Ureter (tissue), 1 donor: Measurements from ENCODE around the gene DLST. TPM values are rescaled to one million over a fixed set of nuclear protein-coding genes. Genes with fewer than 3 reads are reported as not detected.
"Not testable (repeated sequence)": the region's sequence is repeated elsewhere in the genome, so short reads cannot be mapped to it uniquely, and the experiment has no call there.

ENCODE experiments used
- DNase-seq: peaks from one replicate; pipeline ENCODE4 v3.0.0-alpha.2; 2020; ENCODE audit warnings: low spot score
- total RNA-seq: library from RNA; stranded (reverse); gene quantifications from one replicate; pipeline ENCODE4 v1.2.4, GENCODE V29; 2023
- donor health status: DM: yes; HTN: yes; CAD: no.

Gene DLST
- total RNA-seq, 1 donor from 2014 or later, result 81.3 TPM

- no peak for DNase-seq
Measured at GRCh38 chr14:74917646-74918081, 35.9 kb downstream of the DLST start.

- DNase-seq, result no peak
Measured at GRCh38 chr14:74918380-74918779, 36.7 kb downstream of the DLST start.

GRCh38 chr14:74919421-74920165 lies 37.9 kb downstream of the DLST start:
- DNase-seq, result no peak

- no peak for DNase-seq
Measured at GRCh38 chr14:74920281-74920680, 38.6 kb downstream of the DLST start.

GRCh38 chr14:74921053-74921620 lies 39.4 kb downstream of the DLST start:
- DNase-seq, result no peak

GRCh38 chr14:74921987-74922751 lies 40.5 kb downstream of the DLST start:
- DNase-seq, result no peak

- DNase-seq, result peak; percentile 73
Measured at GRCh38 chr14:74922752-74923401, 41.2 kb downstream of the DLST start, which contains the start of gene RPS6KL1. Gene RPS6KL1, minus strand, starts transcription at chr14:74923260. Its CDS starts 1,719 bp downstream, at chr14:74921541.

GRCh38 chr14:74924061-74924460 lies 42.3 kb downstream of the DLST start:
- DNase-seq, result no peak

- no peak for DNase-seq
Measured at GRCh38 chr14:74927225-74927624, 45.5 kb downstream of the DLST start.

GRCh38 chr14:74929242-74929641 lies 47.5 kb downstream of the DLST start:
- no peak for DNase-seq

- DNase-seq, result not testable (repeated sequence)
Measured at GRCh38 chr14:74931744-74932143, 50.0 kb downstream of the DLST start.

- DNase-seq, result no peak
Measured at GRCh38 chr14:74932401-74932901, 50.7 kb downstream of the DLST start.

GRCh38 chr14:74932936-74933335 lies 51.2 kb downstream of the DLST start:
- not testable (repeated sequence) for DNase-seq

- no peak for DNase-seq
Measured at GRCh38 chr14:74934041-74934440, 52.3 kb downstream of the DLST start.

GRCh38 chr14:74934476-74935359 lies 53.0 kb downstream of the DLST start:
- no peak for DNase-seq

GRCh38 chr14:74935360-74935680 lies 53.6 kb downstream of the DLST start:
- no peak for DNase-seq

- DNase-seq, result no peak
Measured at GRCh38 chr14:74936151-74936550, 54.4 kb downstream of the DLST start.

- DNase-seq, result no peak
Measured at GRCh38 chr14:74936731-74937130, 55.0 kb downstream of the DLST start.

- DNase-seq, result no peak
Measured at GRCh38 chr14:74937171-74937570, 55.5 kb downstream of the DLST start.

GRCh38 chr14:74938531-74939495 lies 57.1 kb downstream of the DLST start:
- no peak for DNase-seq
